HCT116 (cell line): ENCODE measurements around the gene GTF2F1.

Source experiments
- CBX3 ChIP-seq: IDR thresholded peaks from 2 replicates; pipeline ENCODE4 v1.6.1; 2012; ENCODE audit warnings: low read depth
- JUND ChIP-seq: IDR thresholded peaks from 2 replicates; pipeline ENCODE4 v1.6.1; 2012
- POLR2A ChIP-seq: IDR thresholded peaks from 2 replicates; pipeline ENCODE4 v1.7.0; 2011; ENCODE audit warnings: borderline replicate concordance; ENCODE audit not compliant: insufficient read depth, insufficient read length; ENCODE audit errors: extremely low read depth
- SP1 ChIP-seq: IDR thresholded peaks from 2 replicates; pipeline ENCODE4 v1.6.1; 2012; ENCODE audit warnings: low read depth
- TF ChIP-seq, protein P1 (sequence below), 3 experiments: fragments of 200-600 bp in 1 of 3; sonication (generic) in 1 of 3; IDR thresholded peaks in 2 of 3; conservative IDR thresholded peaks in 1 of 3; 2 replicates each; pipeline ENCODE4 v1.5.1; 2012 to 2017; ENCODE audit warnings: low read depth in 2 of 3, low read length in 2 of 3, antibody characterized with exemption in 1 of 3, borderline replicate concordance in 1 of 3, control low read depth in 1 of 3, mild to moderate bottlenecking in 1 of 3, mixed read lengths in 1 of 3, mixed run types in 1 of 3, moderate library complexity in 1 of 3; ENCODE audit not compliant: insufficient read depth in 1 of 3

DNA sequence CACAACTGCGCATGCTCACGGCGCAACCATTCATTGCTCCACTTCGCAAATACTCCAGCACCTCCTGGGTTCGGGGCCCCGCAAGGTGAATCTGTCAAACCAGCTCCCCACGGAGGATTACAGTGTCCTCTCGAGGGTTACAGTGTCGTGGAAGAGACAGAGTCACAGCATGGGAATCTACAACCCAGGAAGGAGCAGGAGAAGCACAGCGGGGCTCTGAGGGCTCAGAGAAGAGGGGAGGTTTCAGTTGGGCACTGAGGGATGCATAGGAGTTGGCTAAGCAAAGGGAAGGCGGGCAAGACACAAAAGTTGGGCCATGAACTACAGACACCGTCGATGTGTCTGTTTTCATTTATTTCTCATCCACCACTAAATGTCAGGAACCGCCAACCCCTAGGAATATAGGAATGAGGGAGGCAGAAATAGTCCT is 1.0 kb upstream of the GTF2F1 start:
- no peak for TF ChIP-seq JUND
- TF ChIP-seq SP1: no peak
- TF ChIP-seq, protein P1, sequence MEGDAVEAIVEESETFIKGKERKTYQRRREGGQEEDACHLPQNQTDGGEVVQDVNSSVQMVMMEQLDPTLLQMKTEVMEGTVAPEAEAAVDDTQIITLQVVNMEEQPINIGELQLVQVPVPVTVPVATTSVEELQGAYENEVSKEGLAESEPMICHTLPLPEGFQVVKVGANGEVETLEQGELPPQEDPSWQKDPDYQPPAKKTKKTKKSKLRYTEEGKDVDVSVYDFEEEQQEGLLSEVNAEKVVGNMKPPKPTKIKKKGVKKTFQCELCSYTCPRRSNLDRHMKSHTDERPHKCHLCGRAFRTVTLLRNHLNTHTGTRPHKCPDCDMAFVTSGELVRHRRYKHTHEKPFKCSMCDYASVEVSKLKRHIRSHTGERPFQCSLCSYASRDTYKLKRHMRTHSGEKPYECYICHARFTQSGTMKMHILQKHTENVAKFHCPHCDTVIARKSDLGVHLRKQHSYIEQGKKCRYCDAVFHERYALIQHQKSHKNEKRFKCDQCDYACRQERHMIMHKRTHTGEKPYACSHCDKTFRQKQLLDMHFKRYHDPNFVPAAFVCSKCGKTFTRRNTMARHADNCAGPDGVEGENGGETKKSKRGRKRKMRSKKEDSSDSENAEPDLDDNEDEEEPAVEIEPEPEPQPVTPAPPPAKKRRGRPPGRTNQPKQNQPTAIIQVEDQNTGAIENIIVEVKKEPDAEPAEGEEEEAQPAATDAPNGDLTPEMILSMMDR (IDR thresholded peaks at IDR 0.05 in 2 of 3, conservative IDR thresholded peaks at IDR 0.05 in 1 of 3; ENCODE audit: borderline replicate concordance in 1 of 3, insufficient read depth in 1 of 3, low read depth in 2 of 3, low read length in 2 of 3): no peak
- TF ChIP-seq POLR2A: no peak
- no peak for TF ChIP-seq CBX3
